Fibroblast of skin of right quadriceps (primary cell): Measurements from ENCODE around the gene ALG8.
"Not testable (repeated sequence)": the region's sequence is repeated elsewhere in the genome, so short reads cannot be mapped to it uniquely, and the experiment has no call there.

Experiments used
- DNase-seq: peaks from one replicate; pipeline ENCODE4 v3.0.0-alpha.2; 2013

The ALG8 gene

GRCh38 chr11:78099666-78100065 lies 39.8 kb downstream of the ALG8 start:
- DNase-seq, result no peak

- no peak for DNase-seq
Observed at GRCh38 chr11:78097666-78098385, 41.6 kb downstream of the ALG8 start.

GRCh38 chr11:78094250-78094649 lies 45.2 kb downstream of the ALG8 start:
- no peak for DNase-seq

GRCh38 chr11:78086521-78087074 lies 52.8 kb downstream of the ALG8 start:
- not testable (repeated sequence) for DNase-seq

GRCh38 chr11:78085972-78086371 lies 53.5 kb downstream of the ALG8 start:
- no peak for DNase-seq

- DNase-seq, result not testable (repeated sequence)
Observed at GRCh38 chr11:78084506-78084905, 54.9 kb downstream of the ALG8 start.

- DNase-seq, result no peak
Observed at GRCh38 chr11:78083021-78083420, 56.4 kb downstream of the ALG8 start.

GRCh38 chr11:78082146-78082545 lies 57.3 kb downstream of the ALG8 start:
- DNase-seq, result no peak

- no peak for DNase-seq
Observed at GRCh38 chr11:78081583-78081982, 57.8 kb downstream of the ALG8 start.

- DNase-seq, result peak; percentile 35
Observed at GRCh38 chr11:78080818-78081495, 58.5 kb downstream of the ALG8 start.

GRCh38 chr11:78080084-78080817 lies 59.2 kb downstream of the ALG8 start:
- no peak for DNase-seq

- DNase-seq, result peak; percentile 80
Observed at GRCh38 chr11:78079232-78080083, 60.0 kb downstream of the ALG8 start, which contains the start of gene NDUFC2. Gene NDUFC2 (minus strand): TSS chr11:78079862. CDS start chr11:78079744, 118 bp downstream.

GRCh38 chr11:78078218-78079167 lies 60.9 kb downstream of the ALG8 start:
- no peak for DNase-seq

- not testable (repeated sequence) for DNase-seq
Observed at GRCh38 chr11:78077592-78077991, 61.8 kb downstream of the ALG8 start.

GRCh38 chr11:78076733-78077403 lies 62.6 kb downstream of the ALG8 start:
- DNase-seq, result no peak

GRCh38 chr11:78074756-78075155 lies 64.7 kb downstream of the ALG8 start:
- DNase-seq, result no peak

GRCh38 chr11:78072455-78072854 lies 67.0 kb downstream of the ALG8 start:
- DNase-seq, result no peak

GRCh38 chr11:78071717-78072116 lies 67.7 kb downstream of the ALG8 start:
- DNase-seq, result no peak

GRCh38 chr11:78070621-78071020 lies 68.8 kb downstream of the ALG8 start:
- no peak for DNase-seq

GRCh38 chr11:78069465-78069864 lies 70.0 kb downstream of the ALG8 start:
- no peak for DNase-seq

GRCh38 chr11:78067704-78068103 lies 71.7 kb downstream of the ALG8 start:
- no peak for DNase-seq
